Measurements from ENCODE around the gene IL17REL.

Gene IL17REL

DNA sequence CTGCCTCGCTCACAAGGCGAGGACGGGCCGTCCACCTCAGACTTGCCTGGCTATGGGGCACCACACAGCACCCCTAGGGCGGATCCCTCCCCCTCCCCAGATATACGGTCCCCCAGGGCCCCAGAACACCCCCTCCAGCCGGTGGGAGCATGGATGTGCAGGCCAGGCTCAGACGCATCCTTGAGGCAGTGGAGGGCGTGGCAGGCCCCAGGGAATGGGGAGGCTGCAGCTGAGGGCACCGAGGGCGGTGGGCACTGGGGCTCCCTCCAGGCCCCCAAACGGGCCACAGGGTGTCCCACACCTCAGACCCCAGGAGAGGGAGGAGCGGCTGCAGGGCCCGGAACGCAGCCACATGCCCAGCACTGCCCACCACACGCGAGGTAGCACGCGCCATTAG lies 33.5 kb upstream of the IL17REL start:
- no peak for DNase-seq (ENCODE audit: low read depth)

- no peak for DNase-seq (ENCODE audit: low read depth)
Observed at GRCh38 chr22:50045211-50046018, 32.9 kb upstream of the IL17REL start.

- DNase-seq (ENCODE audit: low read depth), result no peak
Observed at GRCh38 chr22:50044485-50045118, 32.0 kb upstream of the IL17REL start.

GRCh38 chr22:50041361-50042065 lies 28.9 kb upstream of the IL17REL start:
- no peak for DNase-seq (ENCODE audit: low read depth)

- no peak for DNase-seq (ENCODE audit: low read depth)
Observed at GRCh38 chr22:50040717-50041116, 28.2 kb upstream of the IL17REL start.

DNA sequence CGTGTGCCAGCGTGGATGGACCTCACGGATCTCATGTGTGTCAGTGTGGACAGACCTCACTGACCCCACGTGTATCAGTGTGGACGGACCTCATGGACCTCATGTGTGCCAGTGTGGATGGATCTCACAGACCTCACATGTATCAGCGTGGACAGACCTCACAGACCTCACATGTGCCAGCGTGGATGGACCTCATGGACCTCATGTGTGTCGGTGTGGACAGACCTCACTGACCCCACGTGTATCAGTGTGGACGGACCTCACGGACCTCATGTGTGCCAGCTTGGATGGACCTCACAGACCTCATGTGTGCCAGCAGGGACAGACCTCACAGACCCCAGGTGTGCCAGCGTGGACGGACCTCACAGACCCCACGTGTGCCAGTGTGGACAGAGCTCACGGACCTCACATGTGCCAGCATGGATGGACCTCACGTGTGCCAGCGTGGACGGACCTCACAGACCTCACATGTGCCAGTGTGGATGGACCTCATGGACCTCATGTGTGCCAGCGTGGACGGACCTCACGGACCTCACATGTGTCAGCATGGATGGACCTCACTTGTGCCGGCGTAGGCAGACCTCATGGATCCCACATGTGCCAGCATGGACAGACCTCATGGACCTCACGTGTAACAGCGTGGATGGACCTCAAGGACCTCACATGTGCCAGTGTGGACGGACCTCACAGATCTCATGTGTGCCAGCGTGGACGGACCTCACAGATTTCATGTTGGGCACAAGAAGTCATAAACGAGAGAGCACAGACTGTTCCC lies 27.3 kb upstream of the IL17REL start:
- no peak for DNase-seq (ENCODE audit: low read depth)

DNA sequence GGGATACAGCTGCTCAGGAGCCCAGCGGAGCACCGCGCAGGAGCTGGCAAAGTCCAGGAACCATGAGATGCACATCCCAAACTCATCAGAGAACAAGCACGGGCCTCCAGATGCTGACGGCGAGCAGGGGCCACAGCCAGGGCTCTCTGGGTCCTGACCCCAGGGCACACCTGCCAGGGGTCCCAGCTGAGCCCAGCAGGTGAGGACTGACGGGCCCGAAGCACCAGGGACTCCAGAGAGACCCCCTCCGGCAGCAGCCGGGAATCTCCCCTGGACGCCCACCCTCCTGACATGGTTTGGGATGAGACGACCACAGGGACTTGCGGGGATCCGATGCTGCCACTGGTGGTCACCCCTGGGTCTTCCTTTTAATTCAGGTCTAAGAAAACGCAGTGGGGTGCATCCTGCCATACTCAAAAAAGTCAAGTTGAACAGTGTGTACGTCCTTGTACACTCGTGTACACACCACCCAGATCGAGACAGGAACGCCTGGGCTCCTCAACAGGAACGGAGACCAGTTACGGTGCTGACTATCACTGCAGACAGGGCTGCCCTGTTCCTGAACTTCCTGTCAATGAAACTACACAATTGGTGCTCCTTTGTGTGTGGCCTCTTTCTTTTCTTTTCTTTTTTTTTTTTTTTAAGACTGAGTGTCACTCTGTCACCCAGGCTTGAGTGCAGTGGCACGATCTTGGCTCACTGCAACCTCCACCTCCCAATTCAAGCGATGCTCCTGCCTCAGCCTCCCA lies 23.6 kb upstream of the IL17REL start:
- DNase-seq (ENCODE audit: low read depth), result no peak

GRCh38 chr22:50035131-50035881 lies 22.7 kb upstream of the IL17REL start:
- no peak for DNase-seq (ENCODE audit: low read depth)

GRCh38 chr22:50034126-50035081 lies 21.8 kb upstream of the IL17REL start:
- DNase-seq (ENCODE audit: low read depth), result no peak

- DNase-seq (ENCODE audit: low read depth), result no peak
Observed at GRCh38 chr22:50032941-50033601, 20.5 kb upstream of the IL17REL start.

- DNase-seq (ENCODE audit: low read depth), result no peak
Observed at GRCh38 chr22:50032109-50032871, 19.7 kb upstream of the IL17REL start.

DNA sequence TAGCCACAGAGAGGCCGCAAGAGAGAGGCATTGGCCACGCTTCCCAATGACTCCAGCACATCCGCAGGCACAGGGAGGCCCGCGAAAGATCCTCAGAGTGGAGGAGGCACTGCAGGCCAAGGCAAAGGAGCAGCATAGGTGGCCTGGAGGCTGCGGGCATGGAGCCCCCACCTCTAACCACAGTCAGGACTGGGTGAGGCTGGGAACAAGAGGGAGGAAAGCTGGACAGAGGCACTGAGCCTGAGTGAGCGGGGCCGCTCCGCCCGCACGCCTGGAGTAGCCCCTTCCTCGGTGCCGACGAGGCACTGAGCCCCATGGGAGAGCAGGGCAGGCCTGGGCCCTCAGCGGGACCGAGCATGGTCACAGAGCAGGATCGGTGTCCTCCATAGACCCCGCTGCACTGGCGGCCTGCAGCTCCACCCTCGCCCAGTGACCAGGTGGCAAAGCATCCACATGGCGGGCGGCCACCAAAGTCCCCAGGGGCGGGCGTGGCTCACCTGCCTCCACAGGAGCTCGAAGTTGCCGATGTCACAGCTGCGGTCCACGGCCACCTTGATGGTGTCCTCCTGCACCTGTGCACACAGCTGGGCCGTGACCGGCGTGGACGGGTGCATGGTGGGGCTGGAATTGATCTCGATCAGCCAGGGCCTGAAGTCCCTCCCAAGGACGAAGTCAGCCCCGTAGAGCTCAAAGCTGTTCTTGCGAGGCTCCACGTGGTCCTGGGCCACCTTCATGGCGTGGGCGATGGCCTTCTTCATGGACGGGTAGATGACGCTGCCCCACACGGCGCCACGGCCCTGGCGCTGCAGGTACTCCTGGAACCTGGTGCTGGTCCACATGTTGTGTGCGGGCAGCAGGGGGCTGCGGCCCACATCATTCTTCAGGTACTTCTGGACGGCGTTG lies 18.9 kb upstream of the IL17REL start:
- no peak for DNase-seq (ENCODE audit: low read depth)

DNA sequence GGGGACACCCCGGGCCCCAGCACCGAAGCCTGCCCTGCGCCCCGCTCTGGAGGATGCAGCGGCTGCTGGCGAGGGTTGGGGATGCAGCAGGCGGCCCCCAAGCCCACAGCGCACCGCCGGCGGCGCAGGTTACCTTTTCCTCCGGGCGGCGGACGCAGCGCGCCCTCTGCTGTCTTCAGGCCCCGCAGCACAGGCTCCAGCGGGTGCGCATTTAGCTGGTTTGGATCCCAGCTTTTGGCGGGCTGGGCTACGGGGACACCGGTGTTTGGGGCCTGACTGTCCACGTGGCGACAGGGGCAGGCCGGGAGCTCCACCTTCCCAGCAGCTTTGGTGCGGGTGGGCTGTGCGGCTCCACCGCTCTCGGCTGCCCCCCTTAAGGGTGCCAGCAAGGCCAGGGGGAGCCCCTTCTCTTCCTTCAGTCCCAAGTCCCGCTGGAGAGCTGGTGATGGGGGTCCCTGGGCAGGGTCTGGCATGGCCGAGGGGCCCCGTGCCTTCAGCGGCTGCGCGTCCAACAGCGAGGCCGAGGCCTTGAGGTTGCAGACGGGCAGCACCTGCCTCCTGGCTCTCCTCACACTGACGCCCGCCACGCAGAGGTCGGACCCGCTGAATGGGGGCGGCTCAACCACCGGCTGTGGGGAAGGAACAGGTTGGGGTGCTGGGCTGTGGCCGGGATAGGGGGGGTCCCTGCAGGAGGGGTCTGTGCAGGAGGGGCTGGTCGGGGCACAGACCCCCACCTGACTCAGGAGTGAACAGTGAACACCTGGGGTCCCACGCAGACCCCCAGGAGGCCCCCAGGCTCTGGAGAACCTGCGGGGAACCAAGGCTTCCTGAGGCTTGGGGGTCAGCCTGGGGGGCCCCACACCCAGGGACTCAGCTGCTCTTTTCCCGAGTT lies 18.0 kb upstream of the IL17REL start:
- DNase-seq (ENCODE audit: low read depth), result peak; percentile 39

DNA sequence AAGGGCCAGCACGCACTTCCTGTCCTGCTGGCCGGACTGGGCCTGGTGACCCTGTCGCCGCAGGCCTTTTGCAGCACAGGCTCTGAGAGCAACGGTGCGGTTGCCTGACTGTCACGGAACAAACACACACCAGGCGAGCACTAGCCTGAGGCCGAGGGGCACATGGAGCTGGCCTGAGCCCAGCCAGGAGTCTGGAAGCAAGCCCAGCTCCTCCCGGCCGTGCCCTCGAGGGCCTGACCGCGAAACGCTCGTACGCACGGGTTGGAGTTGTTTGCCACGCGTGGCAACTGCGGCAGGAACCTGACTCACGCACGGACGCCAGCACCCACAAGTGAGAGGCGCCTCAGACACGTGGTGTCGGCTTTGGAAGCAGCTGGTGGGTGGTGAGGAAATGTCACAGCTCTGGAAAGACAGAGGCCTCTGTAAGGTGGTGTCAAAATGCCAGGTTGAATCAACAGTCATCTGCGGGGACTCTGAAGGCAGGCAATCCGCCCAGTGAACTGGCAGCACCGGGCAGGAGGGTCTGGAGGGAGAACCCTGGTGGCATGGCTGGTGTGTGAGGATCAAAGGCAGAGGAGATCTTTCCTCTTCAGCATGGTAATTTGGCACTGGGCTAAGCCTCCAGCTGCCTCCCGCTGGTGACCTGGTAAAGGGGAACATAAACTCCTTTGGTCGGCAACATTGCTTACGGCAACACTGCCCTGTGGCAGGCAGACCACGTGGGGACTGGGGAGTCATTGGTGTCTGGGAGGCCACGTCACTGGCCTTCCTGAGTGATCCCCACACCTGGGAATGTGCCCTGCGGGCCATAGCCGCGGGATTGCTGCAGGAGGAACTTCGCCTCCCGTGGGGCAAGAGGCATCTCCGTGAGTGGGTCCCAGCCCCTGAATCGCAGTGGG lies 15.3 kb upstream of the IL17REL start:
- DNase-seq (ENCODE audit: low read depth), result no peak

GRCh38 chr22:50025993-50026392 lies 13.4 kb upstream of the IL17REL start:
- DNase-seq (ENCODE audit: low read depth), result no peak

Data from fibroblast of gingiva (primary cell).